ENCODE results near the gene MBNL1.
"Not testable (repeated sequence)": the region's sequence is repeated elsewhere in the genome, so short reads cannot be mapped to it uniquely, and the experiment has no call there.

The MBNL1 gene

DNA sequence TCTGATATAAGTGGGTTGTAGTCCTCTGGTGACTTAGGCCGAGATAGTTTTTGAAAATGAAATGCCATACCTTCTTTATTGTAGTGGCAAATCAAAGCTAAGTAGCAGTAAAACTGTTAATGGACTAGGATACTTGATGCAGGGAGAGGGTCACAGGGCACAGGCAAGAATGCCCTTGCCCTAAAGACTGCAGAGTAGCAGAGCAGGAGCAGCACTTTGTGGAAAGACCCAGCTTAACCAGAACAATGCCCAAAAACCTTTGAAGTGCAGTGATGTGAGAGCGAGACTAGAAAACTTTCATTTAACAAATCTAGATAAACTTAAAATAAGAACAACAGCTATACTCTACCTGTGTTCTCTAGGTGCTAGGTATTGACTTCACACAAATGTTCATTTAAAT, 121.9 kb downstream of the MBNL1 start:
- H3K4me2 ChIP-seq, result no peak overlapping the region
- H4K20me1 ChIP-seq, result peaks cover 16 to 97% (median 72%) of the 10 kb centered on the region in 11 experiments; a peak in 20 of 22 replicates
- H3K9ac ChIP-seq, result no peak overlapping the region
- peaks cover 0 to 2% (median 0%) of the 10 kb centered on the region in 11 experiments; a peak in 1 of 22 replicates for H3K9me3 ChIP-seq (replicated peaks in 1 of 11)
- H3K4me3 ChIP-seq, result no peak overlapping the region
- no peak for TF ChIP-seq Cebpa-rat (IDR thresholded peaks at IDR 0.05)
- peaks cover 0 to 2% (median 0%) of the 10 kb centered on the region in 10 experiments; a peak in 2 of 20 replicates for H3K4me1 ChIP-seq
- H3K36me3 ChIP-seq, result peaks cover 9 to 41% (median 27%) of the 10 kb centered on the region in 11 experiments; a peak in 20 of 22 replicates
- no peaks in the 10 kb centered on the region for H3K27me3 ChIP-seq
- H3K27ac ChIP-seq, result no peak overlapping the region

DNA sequence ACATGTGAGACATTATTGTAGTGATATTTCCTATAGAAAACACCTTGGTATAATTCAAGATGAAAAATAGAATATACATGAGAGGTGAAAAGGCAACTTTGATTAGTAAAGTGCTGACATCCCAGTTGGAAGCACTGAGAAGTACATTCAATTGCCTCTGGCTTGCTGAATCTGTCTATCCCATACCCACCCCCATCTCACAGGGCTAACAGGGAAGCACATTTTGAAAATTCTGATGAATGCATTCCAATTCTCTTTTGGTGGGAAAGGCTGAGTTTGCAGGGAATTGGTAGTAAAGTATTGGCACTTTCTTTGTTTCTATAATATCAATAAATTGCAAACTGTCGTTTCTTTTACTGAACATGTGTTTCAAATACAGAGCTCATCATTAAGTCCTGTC, 122.9 kb downstream of the MBNL1 start:
- Histone ChIP-seq H3K9me3 (replicated peaks in 1 of 11) (peaks cover 0 to 9% (median 0%) of the 10 kb centered on the region in 11 experiments; a peak in 1 of 22 replicates), H4K20me1 (peaks cover 16 to 97% (median 76%) of the 10 kb centered on the region in 11 experiments; a peak in 20 of 22 replicates), H3K4me1 (no peaks in the 10 kb centered on the region; a peak in 1 of 20 replicates), H3K9ac (no peak overlapping the region), H3K27me3 (no peaks in the 10 kb centered on the region), H3K27ac (no peak overlapping the region), H3K4me2 (no peak overlapping the region), H3K4me3 (no peak overlapping the region), H3K36me3 (peaks cover 19 to 51% (median 37%) of the 10 kb centered on the region in 11 experiments; a peak in 21 of 22 replicates)
- no peak for TF ChIP-seq Cebpa-rat (IDR thresholded peaks at IDR 0.05)

DNA sequence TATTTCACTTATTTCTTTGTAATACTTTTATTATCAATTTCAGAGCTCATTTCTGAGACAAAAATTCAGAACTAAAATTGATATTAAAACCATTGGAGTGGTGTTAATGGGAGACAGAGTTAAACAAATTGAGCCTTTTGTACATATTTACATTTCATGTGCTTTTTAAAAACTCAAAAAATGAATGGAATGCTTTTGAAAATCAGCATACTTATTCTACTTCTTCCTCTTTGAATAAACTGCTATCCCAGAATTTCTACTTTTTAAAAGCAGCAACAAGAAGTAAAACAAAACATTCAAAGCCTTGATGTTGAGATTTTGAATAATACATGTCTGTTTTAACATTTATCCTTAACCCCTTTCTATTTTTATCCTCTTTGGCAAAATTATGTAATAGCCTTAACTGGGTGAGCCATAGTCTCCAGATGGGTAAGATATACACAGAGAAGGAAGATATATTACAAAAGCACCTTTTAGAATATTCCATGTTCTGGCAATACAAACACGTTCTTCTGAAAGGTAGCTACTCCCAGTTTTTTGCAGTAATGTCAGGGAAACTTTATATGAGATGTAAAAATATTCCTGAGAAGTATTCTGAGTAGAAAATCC, 123.6 kb downstream of the MBNL1 start:
- no peak overlapping the region for H3K9ac ChIP-seq
- H3K4me3 ChIP-seq, result no peak overlapping the region
- H4K20me1 ChIP-seq, result peaks cover 16 to 99% (median 76%) of the 10 kb centered on the region in 11 experiments; a peak in 20 of 22 replicates
- no peak overlapping the region for H3K4me2 ChIP-seq
- no peak overlapping the region for H3K27ac ChIP-seq
- H3K9me3 ChIP-seq (replicated peaks in 1 of 11), result peaks cover 0 to 15% (median 3%) of the 10 kb centered on the region in 11 experiments; a peak in 6 of 22 replicates
- H3K4me1 ChIP-seq, result no peaks in the 10 kb centered on the region; a peak in 1 of 20 replicates
- H3K36me3 ChIP-seq, result peaks cover 26 to 58% (median 44%) of the 10 kb centered on the region in 11 experiments; a peak in 21 of 22 replicates
- H3K27me3 ChIP-seq, result no peaks in the 10 kb centered on the region
- TF ChIP-seq Cebpa-rat (IDR thresholded peaks at IDR 0.05), result no peak

DNA sequence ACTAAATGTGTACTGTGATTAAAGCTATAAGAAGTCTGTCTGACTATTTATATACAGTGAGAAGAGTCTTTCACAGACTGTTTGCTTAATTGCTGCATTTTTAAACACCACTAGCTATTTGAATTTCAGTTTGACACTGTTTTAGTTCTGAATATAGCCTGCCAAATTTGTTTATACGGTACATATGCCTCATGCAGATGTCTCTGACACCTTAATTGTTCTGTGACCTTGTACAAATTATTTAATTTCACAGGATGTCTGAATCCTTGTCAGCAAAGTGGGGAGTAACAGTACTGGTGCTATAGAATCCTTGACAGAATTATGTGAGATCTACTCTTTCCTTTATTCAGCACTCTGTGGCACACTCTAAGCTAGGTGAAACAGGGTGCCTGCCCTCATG, 125.5 kb downstream of the MBNL1 start:
- no peak overlapping the region for H3K27ac ChIP-seq
- no peak for TF ChIP-seq Cebpa-rat (IDR thresholded peaks at IDR 0.05)
- H3K27me3 ChIP-seq, result no peaks in the 10 kb centered on the region
- H3K9ac ChIP-seq, result no peak overlapping the region
- H3K9me3 ChIP-seq (replicated peaks in 1 of 11), result peaks cover 0 to 15% (median 3%) of the 10 kb centered on the region in 11 experiments; a peak in 6 of 22 replicates
- H3K4me1 ChIP-seq, result peaks cover 0 to 10% (median 0%) of the 10 kb centered on the region in 10 experiments; a peak in 4 of 20 replicates
- no peak overlapping the region for H3K4me3 ChIP-seq
- peaks cover 21 to 100% (median 68%) of the 10 kb centered on the region in 11 experiments; a peak in 20 of 22 replicates for H4K20me1 ChIP-seq
- H3K4me2 ChIP-seq, result no peak overlapping the region
- H3K36me3 ChIP-seq, result peaks cover 26 to 49% (median 40%) of the 10 kb centered on the region in 11 experiments; a peak in 21 of 22 replicates

DNA sequence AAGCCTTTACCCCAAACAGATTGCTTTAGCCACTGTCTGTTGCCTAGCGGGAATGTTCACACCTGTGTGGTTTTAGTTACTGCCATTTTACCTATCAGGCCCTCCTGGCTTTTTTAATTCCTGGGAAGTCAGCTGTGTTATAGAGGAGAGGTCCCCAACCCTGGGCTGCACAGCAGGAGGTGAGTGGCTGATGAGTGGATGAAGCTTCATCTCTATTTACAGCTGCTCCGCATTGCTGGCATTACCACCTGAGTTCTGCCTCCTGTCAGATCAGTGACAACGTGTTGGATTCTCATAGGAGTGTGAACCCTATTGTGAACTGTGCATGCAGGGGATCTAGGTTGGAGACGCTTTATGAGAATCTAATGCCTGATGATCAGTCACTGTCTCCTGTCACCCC, 127.0 kb downstream of the MBNL1 start:
- Histone ChIP-seq H3K36me3 (peaks cover 26 to 59% (median 35%) of the 10 kb centered on the region in 11 experiments; a peak in 21 of 22 replicates), H4K20me1 (peaks cover 21 to 98% (median 68%) of the 10 kb centered on the region in 11 experiments; a peak in 19 of 22 replicates), H3K4me1 (peaks cover 0 to 15% (median 7%) of the 10 kb centered on the region in 10 experiments; a peak in 6 of 20 replicates), H3K4me3 (no peak overlapping the region), H3K9me3 (replicated peaks in 1 of 11) (peaks cover 0 to 15% (median 3%) of the 10 kb centered on the region in 11 experiments; a peak in 6 of 22 replicates), H3K4me2 (no peak overlapping the region), H3K27me3 (no peaks in the 10 kb centered on the region), H3K27ac (no peak overlapping the region), H3K9ac (no peak overlapping the region)
- no peak for TF ChIP-seq Cebpa-rat (IDR thresholded peaks at IDR 0.05)

DNA sequence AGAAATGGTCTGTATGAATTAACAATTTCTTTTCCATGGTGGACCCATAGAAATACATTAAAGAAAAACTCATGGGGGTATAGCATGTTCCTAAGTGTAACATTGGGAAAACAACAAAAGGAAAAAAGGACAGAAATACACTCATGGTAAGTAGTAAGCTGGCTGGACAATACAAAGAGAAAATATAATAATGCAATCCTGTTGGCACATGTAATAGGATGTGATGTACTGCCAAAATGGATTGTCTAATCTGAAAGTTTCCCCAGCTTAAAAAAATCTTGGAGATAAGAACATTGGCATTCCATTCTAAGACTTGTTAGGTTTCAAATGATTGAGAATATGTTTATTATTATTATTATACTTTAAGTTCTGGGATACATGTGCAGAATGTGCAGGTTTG, 128.1 kb downstream of the MBNL1 start:
- Histone ChIP-seq H3K4me2 (no peak overlapping the region), H3K27ac (no peak overlapping the region), H3K9ac (no peak overlapping the region), H4K20me1 (peaks cover 14 to 96% (median 61%) of the 10 kb centered on the region in 11 experiments; a peak in 20 of 22 replicates), H3K9me3 (replicated peaks in 1 of 11) (peaks cover 0 to 15% (median 3%) of the 10 kb centered on the region in 11 experiments; a peak in 6 of 22 replicates), H3K27me3 (no peaks in the 10 kb centered on the region), H3K36me3 (peaks cover 26 to 64% (median 35%) of the 10 kb centered on the region in 11 experiments; a peak in 21 of 22 replicates), H3K4me1 (peaks cover 0 to 15% (median 7%) of the 10 kb centered on the region in 10 experiments; a peak in 6 of 20 replicates), H3K4me3 (no peak overlapping the region)
- TF ChIP-seq Cebpa-rat (IDR thresholded peaks at IDR 0.05), result no peak

DNA sequence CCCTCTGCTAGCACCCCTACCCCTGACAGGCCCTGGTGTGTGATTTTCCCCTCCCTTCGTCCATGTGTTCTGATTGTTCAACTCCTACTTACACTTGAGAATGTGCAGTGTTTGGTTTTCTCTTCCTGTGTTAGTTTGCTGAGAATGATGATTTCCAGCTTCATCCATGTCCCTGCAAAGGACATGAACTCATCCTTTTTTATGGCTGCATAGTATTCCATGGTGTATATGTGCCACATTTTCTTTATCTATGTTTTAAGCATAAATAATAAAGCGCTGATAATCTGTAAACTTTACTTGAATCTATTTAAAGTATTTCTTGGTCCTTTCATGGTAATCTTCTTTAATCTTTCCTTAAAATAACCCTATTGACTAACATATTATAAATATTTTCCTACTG, 128.6 kb downstream of the MBNL1 start:
- Histone ChIP-seq H3K9me3 (replicated peaks in 1 of 11) (peaks cover 0 to 15% (median 3%) of the 10 kb centered on the region in 11 experiments; a peak in 6 of 22 replicates), H3K4me1 (peaks cover 0 to 15% (median 7%) of the 10 kb centered on the region in 10 experiments; a peak in 6 of 20 replicates), H3K36me3 (peaks cover 26 to 66% (median 35%) of the 10 kb centered on the region in 11 experiments; a peak in 21 of 22 replicates), H4K20me1 (peaks cover 15 to 96% (median 63%) of the 10 kb centered on the region in 11 experiments; a peak in 20 of 22 replicates)
- not testable (repeated sequence) for H3K4me3 ChIP-seq, H3K4me2 ChIP-seq, H3K27ac ChIP-seq, H3K27me3 ChIP-seq, H3K9ac ChIP-seq

DNA sequence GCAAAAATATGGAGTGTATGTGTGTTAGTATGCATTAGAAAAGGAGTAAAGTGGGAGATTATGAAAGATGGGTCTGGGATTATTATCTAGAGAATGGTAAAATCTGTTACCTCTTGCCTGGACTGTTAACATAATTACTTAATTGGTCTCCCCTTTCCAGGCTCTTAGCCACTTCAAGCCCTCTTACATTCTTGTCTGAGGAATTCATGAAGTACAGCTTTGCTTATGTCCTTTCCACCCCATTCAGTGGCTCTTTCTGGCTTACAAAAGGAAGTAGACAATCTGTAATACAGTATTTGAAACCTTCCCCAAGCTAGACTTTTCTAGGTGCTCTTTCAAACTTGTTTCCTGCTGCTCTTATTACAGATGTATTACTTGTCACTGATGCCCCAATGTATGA, 129.8 kb downstream of the MBNL1 start:
- no peak for TF ChIP-seq Cebpa-rat (IDR thresholded peaks at IDR 0.05)
- H3K4me3 ChIP-seq, result no peak overlapping the region
- peaks cover 0 to 15% (median 3%) of the 10 kb centered on the region in 11 experiments; a peak in 6 of 22 replicates for H3K9me3 ChIP-seq (replicated peaks in 1 of 11)
- H3K36me3 ChIP-seq, result peaks cover 26 to 66% (median 35%) of the 10 kb centered on the region in 11 experiments; a peak in 21 of 22 replicates
- peaks cover 14 to 96% (median 64%) of the 10 kb centered on the region in 11 experiments; a peak in 20 of 22 replicates for H4K20me1 ChIP-seq
- no peak overlapping the region; a peak in 1 of 22 replicates for H3K27ac ChIP-seq
- peaks cover 0 to 15% (median 7%) of the 10 kb centered on the region in 10 experiments; a peak in 5 of 20 replicates for H3K4me1 ChIP-seq
- H3K27me3 ChIP-seq, result no peaks in the 10 kb centered on the region
- no peak overlapping the region for H3K4me2 ChIP-seq
- H3K9ac ChIP-seq, result no peak overlapping the region

DNA sequence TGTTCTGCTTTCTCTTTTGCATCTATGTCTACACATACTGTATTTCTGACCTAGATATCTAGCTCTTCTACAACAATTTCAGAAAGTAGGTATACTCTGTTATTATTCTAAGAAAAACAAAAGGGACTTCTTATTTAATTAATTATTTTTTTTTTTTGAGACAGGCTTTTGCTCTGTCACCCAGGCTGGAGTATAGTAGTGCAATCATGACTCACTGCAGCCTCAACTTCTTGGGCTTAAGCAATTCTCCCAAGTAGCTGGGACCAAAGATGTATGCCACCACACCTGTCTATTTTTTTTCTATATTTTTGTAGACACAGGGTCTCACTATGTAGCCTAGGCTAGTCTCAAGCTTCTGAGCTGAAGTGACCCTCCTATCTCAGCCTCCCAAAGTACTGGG, 130.6 kb downstream of the MBNL1 start:
- Histone ChIP-seq H3K36me3 (peaks cover 26 to 58% (median 32%) of the 10 kb centered on the region in 11 experiments; a peak in 21 of 22 replicates), H3K4me3 (no peak overlapping the region), H3K27ac (no peak overlapping the region), H3K9ac (no peak overlapping the region), H3K4me2 (0 out of 22 replicates have a peak overlapping the region, but pooled peaks of 1 of the 11 experiments have one; percentile 14), H4K20me1 (peaks cover 21 to 96% (median 62%) of the 10 kb centered on the region in 11 experiments; a peak in 20 of 22 replicates), H3K27me3 (no peaks in the 10 kb centered on the region), H3K4me1 (peaks cover 0 to 15% (median 7%) of the 10 kb centered on the region in 10 experiments; a peak in 5 of 20 replicates), H3K9me3 (replicated peaks in 1 of 11) (peaks cover 0 to 15% (median 3%) of the 10 kb centered on the region in 11 experiments; a peak in 6 of 22 replicates)
- TF ChIP-seq Cebpa-rat (IDR thresholded peaks at IDR 0.05), result no peak

Measured in BLaER1 treated with 17β-estradiol and CSF1 and Interleukin-3, amounts not matched to agents 10 nM and 100 nM (cell line).